GM19351 (cell line): ENCODE results near the gene SCGB1C1.
A peak's percentile ranks its signal among the peaks of the same experiment; 100 is the strongest.

Experiments
- ATAC-seq: cut with Tn5 transposase; IDR thresholded peaks from one replicate; pipeline ENCODE4 v1.9.1; 2021; ENCODE audit warnings: mild to moderate bottlenecking, moderate library complexity; ENCODE audit not compliant: unreplicated experiment

Gene SCGB1C1

DNA sequence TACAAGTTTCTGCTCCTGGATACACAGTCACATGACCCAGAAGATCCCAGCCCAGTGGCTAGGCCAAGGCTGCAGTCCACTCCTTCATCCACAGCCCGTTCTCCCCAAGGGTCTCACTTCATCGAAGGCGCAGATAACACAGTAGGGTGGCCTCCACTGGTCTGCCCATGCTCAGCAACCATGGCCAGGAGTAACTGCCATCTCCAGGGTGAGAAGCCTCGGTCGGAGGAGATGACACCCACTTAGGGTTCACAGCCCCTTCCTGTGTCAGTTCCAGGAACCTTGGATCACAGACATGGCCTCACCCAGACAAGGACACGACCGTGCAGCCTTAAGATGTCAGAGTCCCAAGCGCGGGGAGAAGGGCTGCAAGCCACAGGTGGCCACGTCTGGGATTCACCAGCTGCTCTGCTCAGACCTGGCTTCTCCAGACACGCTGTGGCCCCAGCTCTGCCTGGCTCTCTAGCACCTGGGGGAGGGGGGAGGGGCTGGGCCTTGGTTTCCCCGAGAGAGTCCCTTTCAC is 11.8 kb downstream of the SCGB1C1 start:
- ATAC-seq: no peak

DNA sequence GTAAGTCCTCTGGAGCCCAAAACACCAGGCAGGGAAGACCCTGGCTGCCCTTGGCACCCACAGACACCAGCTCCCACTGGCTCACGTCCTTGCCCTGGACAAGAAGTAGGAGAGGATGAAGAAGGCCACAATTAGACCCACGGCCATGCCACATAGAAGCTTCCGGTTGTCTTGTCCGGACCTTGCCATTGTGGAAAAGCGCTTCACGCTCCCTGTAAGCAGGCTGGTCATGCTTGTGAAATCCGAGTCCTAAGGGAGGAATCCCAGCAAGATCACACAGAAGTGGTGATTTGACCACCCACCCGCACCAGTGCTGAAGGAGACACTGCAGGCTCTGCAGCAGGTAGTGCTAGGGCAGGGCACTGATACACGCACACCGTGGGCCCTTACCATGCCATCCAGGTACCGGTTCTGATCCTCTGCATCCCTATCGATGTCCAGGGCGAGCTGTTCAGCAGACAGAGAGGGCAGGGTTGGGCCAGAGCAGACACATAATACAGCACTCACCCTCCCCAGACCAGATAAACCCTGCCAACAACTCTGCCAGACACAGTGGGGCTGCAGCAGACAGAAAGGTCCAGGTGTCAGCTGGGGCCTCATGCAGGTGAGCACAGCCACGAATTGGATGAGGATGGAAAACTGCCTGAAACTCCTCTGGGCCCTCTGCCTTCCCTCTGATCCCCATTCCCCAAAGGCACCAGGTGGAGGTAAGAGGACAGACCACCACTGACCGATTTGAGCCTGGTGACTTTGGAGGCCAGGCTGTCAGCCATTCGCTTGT is 12.5 kb downstream of the SCGB1C1 start:
- no peak for ATAC-seq

DNA sequence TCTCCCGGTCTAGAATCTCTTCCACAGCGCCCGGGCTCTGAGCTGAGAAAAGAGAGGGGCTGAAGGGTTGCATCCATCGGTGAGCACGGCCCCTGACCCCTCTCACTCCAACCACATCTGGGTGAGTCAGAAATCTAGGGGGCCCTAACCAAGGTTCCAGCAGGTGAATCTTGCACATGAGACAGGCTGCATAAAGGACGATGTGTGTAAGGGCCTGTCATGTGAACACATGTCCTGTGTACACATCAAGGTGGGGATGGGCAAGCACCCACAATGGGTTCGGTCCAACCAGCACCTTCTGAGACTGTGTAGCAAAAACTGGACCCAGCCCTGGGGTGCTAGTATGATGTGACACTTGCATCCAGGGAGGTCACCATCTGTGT is 13.1 kb downstream of the SCGB1C1 start:
- ATAC-seq: no peak

DNA sequence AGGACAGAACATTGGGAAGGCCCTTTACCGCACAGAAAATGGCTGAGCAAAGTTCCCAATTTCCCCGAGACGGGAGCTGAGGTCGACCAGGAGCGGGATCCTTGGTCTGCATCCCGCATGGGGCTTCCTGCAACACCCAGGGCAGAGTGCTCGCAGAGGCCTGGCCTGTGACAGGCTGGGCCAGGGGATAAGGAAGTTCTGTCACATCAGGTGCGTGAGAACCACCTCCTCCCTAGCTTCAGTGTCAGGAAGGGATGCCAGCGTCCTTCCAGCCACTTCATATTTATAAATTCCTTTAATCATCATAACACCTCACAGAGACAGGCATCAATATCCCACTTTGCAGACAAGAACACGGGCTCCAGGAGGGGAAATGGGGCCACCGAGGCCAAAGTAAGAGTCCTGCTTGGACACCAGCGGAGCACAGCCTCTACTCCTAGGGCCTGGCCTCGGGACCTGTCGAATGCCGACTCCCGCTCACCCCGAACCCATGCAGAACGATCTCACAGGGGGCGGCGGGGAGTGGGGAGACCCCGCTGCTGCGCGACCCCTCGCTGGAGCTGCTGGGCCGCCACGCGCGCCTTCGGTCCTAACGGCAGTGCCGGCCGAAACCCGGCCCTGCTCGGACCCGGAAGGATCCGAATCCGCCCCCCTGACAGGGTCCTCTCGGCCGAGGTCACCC is 13.8 kb downstream of the SCGB1C1 start:
- ATAC-seq: no peak

DNA sequence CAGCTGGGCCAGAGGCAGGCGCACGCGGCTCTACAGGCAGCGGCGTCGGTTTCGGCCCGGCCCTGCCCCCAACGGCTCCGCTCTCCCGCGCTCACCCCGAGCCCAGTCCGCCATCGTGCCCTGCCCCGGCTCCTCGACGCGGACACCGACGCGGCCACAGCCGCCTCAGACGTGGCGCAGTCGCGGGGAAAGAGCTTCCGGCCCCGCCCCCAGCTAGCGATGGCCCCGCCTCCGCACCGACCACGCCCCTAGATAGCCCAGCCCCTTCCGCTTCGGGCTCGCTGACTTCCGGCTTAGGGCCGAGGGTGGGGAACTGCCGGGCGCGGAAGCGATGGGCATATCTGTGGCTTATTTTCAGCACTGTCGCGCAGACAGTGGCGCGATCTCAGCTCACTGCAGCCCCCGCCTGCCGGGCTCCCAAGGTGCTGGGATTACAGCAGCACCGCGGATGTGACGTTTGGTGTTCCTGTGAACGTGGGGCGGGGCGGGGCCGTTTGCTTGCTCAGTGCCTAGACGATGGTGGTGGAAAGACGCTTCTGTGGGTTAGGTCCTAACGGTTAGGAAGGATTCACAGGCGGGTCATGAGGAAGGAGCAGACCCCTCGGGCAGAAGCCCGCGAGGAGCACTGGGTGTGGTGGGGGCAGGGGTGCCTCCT is 14.5 kb downstream of the SCGB1C1 start, which contains the start of the genes BET1L and RIC8A:
TSS of gene BET1L (minus strand) at position 192 of the 655 bp plus-strand sequence. CDS start at position 114, 78 bp downstream.
TSS of gene RIC8A (plus strand) at position 501 of the 655 bp plus-strand sequence. CDS start 1,147 bp downstream, outside the sequence.
- ATAC-seq: peak; percentile 71

DNA sequence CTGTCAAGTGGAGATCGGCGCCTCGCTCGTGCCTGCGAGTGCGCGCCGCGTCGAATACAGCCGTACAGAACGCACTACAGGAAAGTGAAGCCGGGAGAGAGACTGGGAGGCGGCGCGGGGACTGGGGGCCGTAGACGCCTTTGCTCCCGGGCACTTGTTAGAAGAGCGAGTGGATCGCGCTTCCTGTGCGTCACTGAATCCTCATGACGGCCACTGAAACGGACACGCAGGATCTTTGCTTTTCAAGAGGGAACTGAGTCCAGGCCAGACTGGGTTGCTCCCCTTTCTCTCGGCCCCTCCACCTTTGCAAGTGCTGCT is 14.9 kb downstream of the SCGB1C1 start:
- no peak for ATAC-seq

DNA sequence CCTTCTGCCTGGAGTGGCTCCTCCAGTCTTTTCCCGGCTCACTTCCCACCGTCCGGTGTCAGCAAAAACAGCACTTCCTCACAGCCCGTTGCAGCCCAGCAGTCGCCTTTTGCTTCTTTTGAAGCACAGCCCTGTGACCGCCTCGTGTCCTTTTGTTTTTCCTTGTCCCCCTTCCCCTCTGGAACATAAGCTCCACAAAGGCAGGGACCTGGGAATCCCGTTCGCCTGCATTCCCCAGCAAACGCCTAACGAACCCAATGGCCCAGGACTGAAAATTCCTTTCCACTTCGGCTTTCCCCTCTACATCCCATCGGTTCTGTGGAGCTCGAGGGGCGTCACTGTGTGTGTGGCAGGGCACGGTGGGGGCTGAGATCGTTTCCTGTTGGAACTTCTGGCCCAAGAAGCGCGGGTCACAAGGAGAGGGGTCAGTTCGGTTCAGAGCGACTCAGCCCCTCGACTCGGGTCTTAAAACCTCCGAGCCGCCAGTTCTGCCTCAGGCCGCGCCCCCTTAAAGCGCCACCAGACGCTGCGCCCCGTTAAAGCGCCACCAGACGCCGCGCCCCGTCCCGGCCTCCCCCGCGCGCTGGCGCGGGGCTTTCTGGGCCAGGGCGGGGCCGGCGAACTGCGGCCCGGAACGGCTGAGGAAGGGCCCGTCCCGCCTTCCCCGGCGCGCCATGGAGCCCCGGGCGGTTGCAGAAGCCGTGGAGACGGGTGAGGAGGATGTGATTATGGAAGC is 15.5 kb downstream of the SCGB1C1 start:
- peak; percentile 43 for ATAC-seq

DNA sequence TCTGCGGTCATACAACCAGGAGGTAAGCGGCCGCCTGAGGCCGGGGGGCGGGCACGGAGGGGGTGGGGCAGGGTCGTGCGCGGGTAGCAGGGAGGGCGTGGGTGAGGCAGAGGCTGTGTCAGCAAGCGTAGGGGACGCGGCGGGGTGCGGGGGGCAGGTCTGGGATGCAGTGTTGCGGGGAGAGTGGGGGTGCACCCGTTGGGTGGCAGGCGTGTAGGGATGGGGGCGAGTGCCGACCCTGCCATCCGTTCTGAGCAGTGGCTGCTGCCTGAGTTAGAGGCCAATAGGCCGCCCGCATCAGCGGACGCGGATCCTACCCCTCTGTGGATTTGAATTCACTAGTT is 16.0 kb downstream of the SCGB1C1 start:
- ATAC-seq: no peak

DNA sequence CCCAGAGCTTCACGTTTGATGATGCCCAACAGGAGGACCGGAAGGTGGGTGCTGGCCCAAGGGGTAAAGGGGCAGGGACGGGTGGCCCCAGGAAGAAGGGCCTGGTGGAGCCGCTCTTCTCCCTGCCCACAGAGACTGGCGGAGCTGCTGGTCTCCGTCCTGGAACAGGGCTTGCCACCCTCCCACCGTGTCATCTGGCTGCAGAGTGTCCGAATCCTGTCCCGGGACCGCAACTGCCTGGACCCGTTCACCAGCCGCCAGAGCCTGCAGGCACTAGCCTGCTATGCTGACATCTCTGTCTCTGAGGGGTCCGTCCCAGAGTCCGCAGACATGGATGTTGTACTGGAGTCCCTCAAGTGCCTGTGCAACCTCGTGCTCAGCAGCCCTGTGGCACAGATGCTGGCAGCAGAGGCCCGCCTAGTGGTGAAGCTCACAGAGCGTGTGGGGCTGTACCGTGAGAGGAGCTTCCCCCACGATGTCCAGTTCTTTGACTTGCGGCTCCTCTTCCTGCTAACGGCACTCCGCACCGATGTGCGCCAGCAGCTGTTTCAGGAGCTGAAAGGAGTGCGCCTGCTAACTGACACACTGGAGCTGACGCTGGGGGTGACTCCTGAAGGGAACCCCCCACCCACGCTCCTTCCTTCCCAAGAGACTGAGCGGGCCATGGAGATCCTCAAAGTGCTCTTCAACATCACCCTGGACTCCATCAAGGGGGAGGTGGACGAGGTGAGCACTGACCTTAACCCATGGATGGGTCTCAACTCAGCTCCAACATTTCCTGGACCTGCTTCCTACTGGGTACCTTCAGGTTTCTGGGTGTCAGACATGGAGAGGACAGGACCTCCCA is 16.6 kb downstream of the SCGB1C1 start:
- no peak for ATAC-seq

DNA sequence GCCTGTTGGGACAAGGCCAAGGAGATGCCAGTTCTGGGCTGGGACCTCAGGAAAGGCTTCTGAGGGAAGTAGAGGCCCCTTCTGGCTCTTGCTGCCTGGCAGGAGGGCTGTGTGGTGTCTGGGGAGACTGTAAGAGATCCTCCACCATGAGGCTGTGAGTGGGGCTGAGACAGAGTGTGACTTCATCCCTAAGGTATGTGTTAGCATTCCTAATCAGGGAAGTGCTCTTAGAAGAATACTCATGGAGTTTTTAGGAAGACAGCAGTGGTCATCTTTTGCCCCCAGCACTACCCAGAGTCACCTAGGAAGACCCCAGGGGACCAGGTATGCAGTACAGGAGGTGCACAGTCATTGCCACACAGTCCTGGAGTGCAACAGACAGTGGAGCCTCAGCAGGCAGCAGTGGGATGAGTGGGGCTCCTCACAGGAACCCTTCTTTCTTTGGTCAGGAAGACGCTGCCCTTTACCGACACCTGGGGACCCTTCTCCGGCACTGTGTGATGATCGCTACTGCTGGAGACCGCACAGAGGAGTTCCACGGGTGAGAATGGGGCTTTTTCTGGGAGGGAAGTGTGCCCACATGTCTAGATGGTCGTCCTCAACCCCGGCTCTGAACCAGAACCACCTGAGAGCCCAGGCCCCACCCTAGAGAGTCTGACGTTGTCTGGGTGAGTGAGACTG is 17.4 kb downstream of the SCGB1C1 start:
- no peak for ATAC-seq

DNA sequence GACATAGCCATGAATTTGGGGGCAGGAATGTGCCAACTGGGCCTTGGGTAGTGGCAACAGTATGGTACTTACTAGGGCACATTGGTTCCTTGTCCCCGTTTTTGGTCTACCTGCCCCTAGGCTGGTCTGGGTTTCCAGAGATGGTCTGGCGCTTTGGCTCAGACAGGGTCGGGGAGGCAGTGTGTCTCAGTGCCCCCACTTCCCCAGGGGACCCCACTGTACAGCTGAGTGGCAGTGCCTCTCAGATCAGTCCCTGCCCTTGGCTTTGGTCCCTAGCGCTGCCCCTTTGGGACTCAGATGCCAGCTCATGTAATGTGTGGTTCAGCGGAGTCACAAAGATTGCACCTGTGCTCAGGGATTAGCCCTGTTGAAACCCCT is 17.9 kb downstream of the SCGB1C1 start:
- no peak for ATAC-seq

DNA sequence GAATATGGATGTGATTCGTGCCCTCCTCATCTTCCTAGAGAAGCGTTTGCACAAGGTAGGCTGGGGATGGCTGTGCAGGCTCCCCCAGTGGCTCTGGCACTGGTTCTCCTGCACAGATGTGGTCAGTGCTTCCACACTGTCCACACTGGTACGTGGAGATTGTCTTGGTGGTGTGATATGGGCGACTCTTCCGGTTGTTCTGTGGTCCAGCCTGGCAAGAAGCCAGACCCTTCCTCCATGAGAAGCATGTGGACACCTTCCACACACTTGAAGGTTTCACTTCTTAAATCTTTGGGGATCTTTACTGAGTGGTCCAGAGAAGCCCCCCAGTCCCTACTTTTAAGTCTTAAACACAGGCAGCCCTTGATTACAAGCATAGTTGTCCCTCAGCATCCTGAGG is 18.4 kb downstream of the SCGB1C1 start:
- ATAC-seq: no peak

DNA sequence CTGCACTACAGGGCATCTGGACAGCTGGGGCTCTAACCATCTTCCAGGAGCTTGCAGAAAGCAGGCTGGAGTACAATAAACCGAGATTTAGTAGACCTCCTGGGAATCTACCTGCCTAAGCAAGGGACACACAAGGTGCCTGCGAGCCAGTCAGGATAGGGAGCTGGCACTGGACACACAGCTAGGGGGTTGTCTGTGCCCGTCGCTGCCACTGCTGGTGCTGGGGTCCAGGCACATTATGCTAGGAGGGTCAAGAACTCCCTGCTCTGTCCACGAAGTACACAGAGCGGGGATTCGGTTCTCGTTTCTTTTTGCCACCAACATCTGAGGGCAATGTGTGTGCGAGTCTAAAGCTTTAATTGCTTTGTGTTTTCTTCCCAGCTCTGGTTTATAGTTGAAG is 18.9 kb downstream of the SCGB1C1 start:
- no peak for ATAC-seq

DNA sequence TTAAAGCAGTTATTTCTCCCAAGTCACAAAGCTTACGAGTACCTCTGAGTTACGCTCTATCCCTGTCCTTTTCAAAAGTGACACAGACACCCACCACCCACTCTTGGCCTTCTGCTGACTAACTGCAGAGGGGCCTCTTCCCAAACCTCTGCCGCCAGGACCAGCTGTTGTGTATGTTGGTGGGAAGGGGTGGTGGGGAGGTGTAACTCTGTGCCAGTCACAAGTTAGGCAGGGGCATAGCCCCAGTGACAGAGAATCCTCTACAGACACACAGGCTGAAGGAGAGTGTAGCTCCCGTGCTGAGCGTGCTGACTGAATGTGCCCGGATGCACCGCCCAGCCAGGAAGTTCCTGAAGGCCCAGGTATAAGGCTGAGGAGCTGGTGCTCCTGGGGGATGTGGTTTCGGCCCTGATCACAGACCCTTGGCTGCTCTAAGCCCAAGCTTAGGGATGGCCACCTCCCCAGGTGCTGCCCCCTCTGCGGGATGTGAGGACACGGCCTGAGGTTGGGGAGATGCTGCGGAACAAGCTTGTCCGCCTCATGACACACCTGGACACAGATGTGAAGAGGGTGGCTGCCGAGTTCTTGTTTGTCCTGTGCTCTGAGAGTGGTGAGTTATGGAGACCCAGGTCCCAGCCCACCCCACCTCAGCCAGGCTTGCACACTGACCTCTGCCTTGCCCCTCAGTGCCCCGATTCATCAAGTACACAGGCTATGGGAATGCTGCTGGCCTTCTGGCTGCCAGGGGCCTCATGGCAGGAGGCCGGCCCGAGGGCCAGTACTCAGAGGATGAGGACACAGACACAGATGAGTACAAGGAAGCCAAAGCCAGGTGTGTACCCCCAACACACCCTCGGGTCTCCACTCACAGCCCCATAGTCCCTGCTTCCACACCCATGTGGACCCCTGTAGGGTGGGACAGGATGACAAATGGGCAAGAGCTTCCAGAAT is 19.5 kb downstream of the SCGB1C1 start:
- no peak for ATAC-seq

DNA sequence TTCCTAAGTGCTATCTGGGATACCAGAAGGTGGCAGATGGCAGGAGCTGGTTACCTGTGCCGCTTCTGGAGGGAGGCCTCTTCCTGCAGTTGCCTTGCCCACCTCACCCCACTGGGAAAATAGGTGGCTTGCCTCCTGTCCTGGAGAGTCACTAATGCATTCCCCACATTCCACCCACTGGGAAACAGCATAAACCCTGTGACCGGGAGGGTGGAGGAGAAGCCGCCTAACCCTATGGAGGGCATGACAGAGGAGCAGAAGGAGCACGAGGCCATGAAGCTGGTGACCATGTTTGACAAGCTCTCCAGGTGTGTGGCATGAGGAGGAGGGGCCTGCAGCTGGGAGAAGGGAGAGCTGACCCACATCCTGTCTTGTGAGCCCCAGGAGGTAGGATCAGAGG is 20.2 kb downstream of the SCGB1C1 start:
- no peak for ATAC-seq

DNA sequence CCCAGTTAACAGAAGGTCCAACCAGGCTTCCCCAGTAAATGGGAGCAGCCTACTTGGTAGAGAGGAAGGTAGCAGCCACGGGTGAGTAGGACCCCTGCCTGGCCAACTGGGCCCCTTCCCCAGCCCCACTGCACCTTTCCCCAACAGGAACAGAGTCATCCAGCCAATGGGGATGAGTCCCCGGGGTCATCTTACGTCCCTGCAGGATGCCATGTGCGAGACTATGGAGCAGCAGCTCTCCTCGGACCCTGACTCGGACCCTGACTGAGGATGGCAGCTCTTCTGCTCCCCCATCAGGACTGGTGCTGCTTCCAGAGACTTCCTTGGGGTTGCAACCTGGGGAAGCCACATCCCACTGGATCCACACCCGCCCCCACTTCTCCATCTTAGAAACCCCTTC is 21.2 kb downstream of the SCGB1C1 start:
- no peak for ATAC-seq

DNA sequence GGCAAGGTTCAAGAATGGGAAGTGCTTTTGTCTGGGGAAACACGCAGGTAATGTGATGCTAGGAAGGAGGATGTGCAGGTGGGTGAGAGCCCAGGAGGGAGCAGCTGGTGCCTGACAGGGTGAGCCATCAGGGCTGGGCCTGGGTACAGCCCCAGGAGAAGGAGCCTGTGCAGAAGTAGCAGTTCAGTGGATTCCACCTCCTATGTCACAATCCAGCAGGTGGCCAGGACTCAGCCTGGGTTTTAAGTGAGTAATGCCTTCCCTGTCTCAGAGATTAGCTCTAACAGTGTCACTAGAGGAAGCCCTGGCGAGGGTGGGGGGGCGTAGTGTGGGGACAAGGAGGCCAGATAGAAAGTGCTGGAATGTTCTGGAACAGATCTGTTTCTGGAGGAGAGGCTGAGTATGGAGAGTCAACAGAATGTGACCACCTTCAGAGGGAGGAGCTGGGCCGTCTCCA is 22.7 kb downstream of the SCGB1C1 start:
- no peak for ATAC-seq
